DOHH2 (cell line): ENCODE data around the gene ABCG2.

Source experiments
- H3F3A ChIP-seq: fragments of 200-600 bp; sonication (generic), shearing (Covaris generic); 2 replicates; pipeline ENCODE4 v1.6.0; 2016; ENCODE audit warnings: antibody characterized with exemption, mild to moderate bottlenecking; ENCODE audit not compliant: control insufficient read depth, insufficient read depth
- H3K27ac ChIP-seq: fragments of 200-600 bp; sonication (generic); 2 replicates; pipeline ENCODE4 v1.5.1; 2014; ENCODE audit warnings: low read depth, mild to moderate bottlenecking, low read length, moderate library complexity
- H3K27me3 ChIP-seq: fragments of 200-600 bp; sonication (generic); 2 replicates; pipeline ENCODE4 v1.6.1; 2014; ENCODE audit warnings: mild to moderate bottlenecking, low read length, mixed read lengths; ENCODE audit not compliant: control insufficient read depth
- H3K36me3 ChIP-seq: fragments of 200-600 bp; sonication (generic); 2 replicates; pipeline ENCODE4 v1.6.1; 2014; ENCODE audit warnings: mild to moderate bottlenecking, low read length, moderate library complexity, mixed read lengths; ENCODE audit not compliant: control insufficient read depth
- H3K4me1 ChIP-seq: fragments of 200-600 bp; sonication (generic); 2 replicates; pipeline ENCODE4 v1.6.1; 2014; ENCODE audit warnings: mild to moderate bottlenecking, low read length, mixed read lengths; ENCODE audit not compliant: control insufficient read depth
- H3K4me2 ChIP-seq: fragments of 200-600 bp; sonication (generic); 2 replicates; pipeline ENCODE4 v1.6.0; 2014; ENCODE audit warnings: mild to moderate bottlenecking, low read length, moderate library complexity
- H3K4me3 ChIP-seq: fragments of 200-600 bp; sonication (generic); 2 replicates; pipeline ENCODE4 v1.5.1; 2014; ENCODE audit warnings: mild to moderate bottlenecking, low read length, mixed read lengths
- H3K79me2 ChIP-seq: fragments of 200-600 bp; sonication (generic); 2 replicates; pipeline ENCODE4 v1.6.1; 2014; ENCODE audit warnings: mild to moderate bottlenecking, low read length, mixed read lengths; ENCODE audit not compliant: control insufficient read depth
- H3K9me2 ChIP-seq: fragments of 200-600 bp; sonication (generic); replicated peaks from 2 replicates; pipeline ENCODE4 v1.6.1; 2014; ENCODE audit warnings: mild to moderate bottlenecking, low read length, mixed read lengths; ENCODE audit not compliant: control insufficient read depth
- H3K9me3 ChIP-seq: fragments of 200-600 bp; sonication (generic); 2 replicates; pipeline ENCODE4 v1.6.1; 2014; ENCODE audit warnings: antibody characterized with exemption, low read length, mixed read lengths; ENCODE audit not compliant: control insufficient read depth, insufficient read depth
- H4K20me1 ChIP-seq: fragments of 200-600 bp; sonication (generic); 2 replicates; pipeline ENCODE4 v1.6.0; 2014; ENCODE audit warnings: low read depth, mild to moderate bottlenecking, antibody characterized with exemption, low read length, moderate library complexity; ENCODE audit not compliant: control insufficient read depth, insufficient read depth
- CTCF ChIP-seq: fragments of 200-600 bp; sonication (generic); IDR thresholded peaks from one replicate; pipeline ENCODE4 v1.5.1; 2014; ENCODE audit warnings: antibody characterized with exemption, mild to moderate bottlenecking, low read depth, low read length; ENCODE audit not compliant: poor library complexity, severe bottlenecking
- EZH2phosphoT487 ChIP-seq: fragments of 200-600 bp; sonication (generic); IDR thresholded peaks from 2 replicates; pipeline ENCODE4 v1.6.1; 2017; ENCODE audit warnings: borderline replicate concordance, mild to moderate bottlenecking, antibody characterized with exemption, low read length, moderate library complexity, mixed read lengths

ABCG2 gene

GRCh38 chr4:88187766-88188165 lies 29.3 kb upstream of the ABCG2 start:
- Histone ChIP-seq H3K9me2 (no peaks in the 10 kb centered on the region), H3K36me3 (no peaks in the 10 kb centered on the region), H3K4me3 (no peak overlapping the region), H3K9me3 (no peaks in the 10 kb centered on the region), H3K4me1 (no peaks in the 10 kb centered on the region), H3F3A (no peaks in the 10 kb centered on the region), H3K27ac (no peak overlapping the region), H4K20me1 (no peaks in the 10 kb centered on the region), H3K79me2 (no peaks in the 10 kb centered on the region), H3K27me3 (no peaks in the 10 kb centered on the region), H3K4me2 (no peak overlapping the region)
- TF ChIP-seq CTCF = no peak
- no peak for TF ChIP-seq EZH2phosphoT487

GRCh38 chr4:88185906-88186305 lies 27.5 kb upstream of the ABCG2 start:
- Histone ChIP-seq H3K4me3 (no peak overlapping the region), H3K27ac (no peak overlapping the region), H3K4me2 (no peak overlapping the region), H4K20me1 (no peaks in the 10 kb centered on the region), H3K27me3 (no peaks in the 10 kb centered on the region), H3F3A (no peaks in the 10 kb centered on the region), H3K36me3 (no peaks in the 10 kb centered on the region), H3K9me3 (no peaks in the 10 kb centered on the region), H3K4me1 (no peaks in the 10 kb centered on the region), H3K79me2 (no peaks in the 10 kb centered on the region), H3K9me2 (no peaks in the 10 kb centered on the region)
- TF ChIP-seq CTCF (no peak), EZH2phosphoT487 (no peak)

GRCh38 chr4:88179261-88179660 lies 20.8 kb upstream of the ABCG2 start:
- Histone ChIP-seq H3F3A (no peaks in the 10 kb centered on the region), H3K79me2 (no peaks in the 10 kb centered on the region), H3K27me3 (no peaks in the 10 kb centered on the region; the same call in 1 of the 2 replicates), H3K36me3 (no peaks in the 10 kb centered on the region), H3K4me3 (no peak overlapping the region), H3K4me2 (no peak overlapping the region), H4K20me1 (no peaks in the 10 kb centered on the region), H3K4me1 (no peaks in the 10 kb centered on the region), H3K9me3 (no peaks in the 10 kb centered on the region), H3K9me2 (no peaks in the 10 kb centered on the region; the same call in 1 of the 2 replicates), H3K27ac (no peak overlapping the region)
- TF ChIP-seq CTCF = no peak
- TF ChIP-seq EZH2phosphoT487 = no peak
